H9 (cell line): ENCODE measurements around the gene TERF2IP. TPM values are rescaled to one million over a fixed set of nuclear protein-coding genes. Genes with fewer than 3 reads are reported as not detected.

ENCODE experiments used
- DNase-seq: peaks from one replicate; pipeline ENCODE4 v3.0.0-alpha.2; 2017
- H2AFZ ChIP-seq: one replicate; pipeline ENCODE4 v1.6.1; 2013; ENCODE audit warnings: mild to moderate bottlenecking, low read length, control low read depth, moderate library complexity
- H2AK5ac ChIP-seq: 2 replicates; pipeline ENCODE4 v1.6.1; 2013; ENCODE audit warnings: low read length, control low read depth, mixed read lengths; ENCODE audit not compliant: insufficient read length
- H2BK120ac ChIP-seq: one replicate; pipeline ENCODE4 v1.6.1; 2013; ENCODE audit warnings: low read depth, mild to moderate bottlenecking, low read length, control low read depth, inconsistent platforms; ENCODE audit not compliant: poor library complexity, severe bottlenecking
- H2BK12ac ChIP-seq: 2 replicates; pipeline ENCODE4 v1.6.1; 2013; ENCODE audit warnings: low read length, control low read depth, mixed read lengths, low read depth; ENCODE audit not compliant: insufficient read length
- H2BK15ac ChIP-seq: 2 replicates; pipeline ENCODE4 v1.6.1; 2013; ENCODE audit warnings: low read depth, low read length, control low read depth
- H2BK20ac ChIP-seq: one replicate; pipeline ENCODE4 v1.6.1; 2013; ENCODE audit warnings: low read depth, mild to moderate bottlenecking, low read length, control low read depth, inconsistent platforms; ENCODE audit not compliant: poor library complexity, severe bottlenecking
- H2BK5ac ChIP-seq: 2 replicates; pipeline ENCODE4 v1.6.1; 2013; ENCODE audit warnings: low read length, control low read depth, mixed read lengths; ENCODE audit not compliant: insufficient read length
- H3K14ac ChIP-seq: 2 replicates; pipeline ENCODE4 v1.6.1; 2013; ENCODE audit warnings: low read length, control low read depth; ENCODE audit not compliant: insufficient read depth
- H3K18ac ChIP-seq: 2 replicates; pipeline ENCODE4 v1.6.1; 2013; ENCODE audit warnings: low read depth, mild to moderate bottlenecking, mixed read lengths, low read length, control low read depth; ENCODE audit not compliant: insufficient read length
- H3K23ac ChIP-seq: 2 replicates; pipeline ENCODE4 v1.6.1; 2013; ENCODE audit warnings: low read length, control low read depth, mixed read lengths, low read depth; ENCODE audit not compliant: insufficient read length
- H3K23me2 ChIP-seq: 2 replicates; pipeline ENCODE4 v1.6.1; 2013; ENCODE audit warnings: low read depth, mild to moderate bottlenecking, mixed read lengths, low read length, control low read depth; ENCODE audit not compliant: insufficient read length, poor library complexity, severe bottlenecking
- H3K27ac ChIP-seq: 2 replicates; pipeline ENCODE4 v1.5.1; 2013; ENCODE audit warnings: low read length, control low read depth, mixed read lengths, low read depth; ENCODE audit not compliant: insufficient read length
- H3K27me3 ChIP-seq: 2 replicates; pipeline ENCODE4 v1.6.1; 2013; ENCODE audit warnings: low read length, control low read depth, inconsistent platforms; ENCODE audit not compliant: insufficient read depth
- H3K4ac ChIP-seq: 2 replicates; pipeline ENCODE4 v1.6.1; 2013; ENCODE audit warnings: low read depth, mild to moderate bottlenecking, control low read depth, inconsistent platforms, low read length, moderate library complexity
- H3K4me1 ChIP-seq: 2 replicates; pipeline ENCODE4 v1.6.1; 2013; ENCODE audit warnings: low read length, control low read depth, inconsistent platforms; ENCODE audit not compliant: insufficient read depth
- H3K4me2 ChIP-seq: 2 replicates; pipeline ENCODE4 v1.6.1; 2013; ENCODE audit warnings: low read length, control low read depth, mixed read lengths; ENCODE audit not compliant: insufficient read length, insufficient read depth
- H3K56ac ChIP-seq: 2 replicates; pipeline ENCODE4 v1.6.1; 2013; ENCODE audit warnings: low read depth, mild to moderate bottlenecking, mixed read lengths, low read length, control low read depth; ENCODE audit not compliant: insufficient read length
- H3K79me1 ChIP-seq: 2 replicates; pipeline ENCODE4 v1.6.1; 2013; ENCODE audit warnings: low read depth, mild to moderate bottlenecking, moderate library complexity, low read length, control low read depth, inconsistent platforms; ENCODE audit not compliant: insufficient read depth, poor library complexity, severe bottlenecking
- H3K79me2 ChIP-seq: 2 replicates; pipeline ENCODE4 v1.6.1; 2013; ENCODE audit warnings: low read length, control low read depth, inconsistent platforms; ENCODE audit not compliant: insufficient read depth
- H3K9ac ChIP-seq: 2 replicates; pipeline ENCODE4 v1.6.1; 2013; ENCODE audit warnings: low read length, control low read depth, mixed read lengths; ENCODE audit not compliant: insufficient read length; ENCODE audit errors: extremely low read depth
- H3K9me3 ChIP-seq: one replicate; pipeline ENCODE4 v1.6.1; 2013; ENCODE audit warnings: low read depth, low read length, inconsistent platforms; ENCODE audit not compliant: control insufficient read depth
- H3T11ph ChIP-seq: one replicate; pipeline ENCODE4 v1.6.1; 2013; ENCODE audit warnings: mild to moderate bottlenecking, low read length, control low read depth, inconsistent platforms
- H4K20me1 ChIP-seq: one replicate; pipeline ENCODE4 v1.6.1; 2013; ENCODE audit not compliant: control insufficient read depth, insufficient read length, insufficient read depth
- H4K5ac ChIP-seq: 2 replicates; pipeline ENCODE4 v1.6.1; 2013; ENCODE audit warnings: low read depth, mild to moderate bottlenecking, mixed read lengths, low read length, control low read depth; ENCODE audit not compliant: insufficient read length
- H4K8ac ChIP-seq: replicated peaks from 2 replicates; pipeline ENCODE4 v1.6.1; 2013; ENCODE audit warnings: low read length, control low read depth, mixed read lengths, low read depth; ENCODE audit not compliant: insufficient read length
- H4K91ac ChIP-seq: 2 replicates; pipeline ENCODE4 v1.6.1; 2013; ENCODE audit warnings: low read depth, mild to moderate bottlenecking, moderate library complexity, mixed read lengths, low read length, control low read depth; ENCODE audit not compliant: insufficient read length
- H3K27ac Mint-ChIP-seq, 3 experiments: 2 replicates in 2 of 3; 3 replicates in 1 of 3; pipeline ENCODE4 v1.8.0; 2020 to 2021; ENCODE audit warnings: mixed read lengths in 3 of 3, mild to moderate bottlenecking in 1 of 3, moderate library complexity in 1 of 3
- H3K27me3 Mint-ChIP-seq: 2 replicates; pipeline ENCODE4 v1.8.0; 2021; ENCODE audit warnings: low read depth, mild to moderate bottlenecking, moderate library complexity, mixed read lengths
- H3K36me3 Mint-ChIP-seq, 3 experiments: 2 replicates in 2 of 3; 3 replicates in 1 of 3; pipeline ENCODE4 v1.8.0; 2020 to 2021; ENCODE audit warnings: low read depth in 3 of 3, mixed read lengths in 3 of 3; ENCODE audit not compliant: insufficient read depth in 1 of 3
- H3K4me1 Mint-ChIP-seq, 2 experiments: 2 replicates each; pipeline ENCODE4 v1.8.0; 2020; ENCODE audit warnings: mixed read lengths in 2 of 2
- H3K4me3 Mint-ChIP-seq, 2 experiments: 2 replicates in 1 of 2; 3 replicates in 1 of 2; pipeline ENCODE4 v1.8.0; 2020 to 2021; ENCODE audit warnings: mild to moderate bottlenecking in 2 of 2, mixed read lengths in 2 of 2, moderate library complexity in 1 of 2
- H3K9me3 Mint-ChIP-seq, 2 experiments: 2 replicates in 1 of 2; 3 replicates in 1 of 2; pipeline ENCODE4 v1.8.0; 2020; ENCODE audit warnings: mild to moderate bottlenecking in 2 of 2, mixed read lengths in 2 of 2, moderate library complexity in 1 of 2
- CTCF ChIP-seq: fragments of 200-600 bp; sonication (generic); conservative IDR thresholded peaks from 3 replicates; pipeline ENCODE4 v1.8.0; 2021; ENCODE audit warnings: antibody characterized with exemption, mild to moderate bottlenecking
- WGBS: extraction: QIAGEN DNeasy Blood & Tissue Kit; methylation state at CpG from one replicate; pipeline ENCODE4 v1.1.7; 2013; ENCODE audit warnings: missing lambda C conversion rate, low lambda C conversion rate, mixed read lengths; ENCODE audit not compliant: insufficient read length; ENCODE audit errors: extremely low coverage; 5-methylcytosine and 5-hydroxymethylcytosine counted together
- total RNA-seq: library from RNA; stranded (reverse); gene quantifications from 2 replicates; pipeline ENCODE4 v1.2.1, GENCODE V29; 2021

The TERF2IP gene
- total RNA-seq, 1 experiment from 2014 or later: 15.6 TPM

DNA sequence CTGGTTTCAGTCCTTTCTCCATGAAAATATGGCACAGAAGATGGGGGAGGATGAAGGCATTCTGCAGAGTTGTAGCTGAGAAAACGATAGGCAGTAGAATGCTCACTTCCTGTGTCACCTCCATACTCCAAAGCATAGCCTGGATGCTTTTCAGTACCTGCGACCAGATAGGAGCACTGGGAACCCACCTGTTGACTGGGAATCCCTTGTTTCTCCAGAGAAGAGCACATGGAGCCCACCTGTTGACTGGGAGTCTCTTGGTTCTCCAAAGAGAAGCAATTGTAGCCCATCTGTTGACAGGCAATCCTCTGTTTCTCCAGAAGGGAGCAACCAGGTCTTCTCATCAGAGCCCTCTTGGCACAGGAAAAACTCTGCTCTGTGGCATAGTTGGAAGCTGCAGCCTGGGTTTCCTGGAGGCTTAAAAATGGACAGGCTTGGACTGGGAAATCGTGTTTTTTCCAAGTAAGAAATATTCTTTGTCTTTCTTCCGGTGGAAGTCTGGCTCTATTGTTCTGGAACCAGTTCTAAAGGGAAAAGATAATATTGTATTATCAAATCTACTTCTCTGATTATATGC is 13.2 kb downstream of the TERF2IP start:
- no peak overlapping the region for H3K14ac ChIP-seq
- no peak overlapping the region for H3K23ac ChIP-seq
- H2AFZ ChIP-seq: no peak overlapping the region
- no peaks in the 10 kb centered on the region for H3K9me3 ChIP-seq
- no peaks in the 10 kb centered on the region for H3K79me2 ChIP-seq
- H4K20me1 ChIP-seq: no peaks in the 10 kb centered on the region
- no peak overlapping the region for H2BK5ac ChIP-seq
- no peak overlapping the region for H3K27ac Mint-ChIP-seq
- no peak overlapping the region for H3T11ph ChIP-seq
- no peaks in the 10 kb centered on the region for H3K4me1 ChIP-seq
- no peak overlapping the region for H3K18ac ChIP-seq
- H2BK20ac ChIP-seq: no peak overlapping the region
- no peaks in the 10 kb centered on the region for H3K79me1 ChIP-seq
- no peaks in the 10 kb centered on the region for H3K27me3 ChIP-seq
- H4K91ac ChIP-seq: no peak overlapping the region
- no peak overlapping the region for H3K4me3 Mint-ChIP-seq
- H3K9me3 Mint-ChIP-seq: no peaks in the 10 kb centered on the region; a peak in 1 of 5 replicates
- H3K27ac ChIP-seq: no peak overlapping the region
- peaks cover 6 to 27% (median 24%) of the 10 kb centered on the region in 3 experiments; a peak in 6 of 7 replicates for H3K36me3 Mint-ChIP-seq
- peaks cover 0 to 2% of the 10 kb centered on the region in 2 experiments; a peak in 1 of 4 replicates for H3K4me1 Mint-ChIP-seq
- DNase-seq: no peak
- no peak for TF ChIP-seq CTCF
- no peak overlapping the region for H2BK120ac ChIP-seq
- no peak overlapping the region for H3K4ac ChIP-seq
- H4K8ac ChIP-seq: no peak overlapping the region
- WGBS: no CpG with 5 or more reads among the region's 4 CpGs
- H3K23me2 ChIP-seq: no peaks in the 10 kb centered on the region
- no peaks in the 10 kb centered on the region for H3K27me3 Mint-ChIP-seq
- no peak overlapping the region for H3K56ac ChIP-seq
- no peak overlapping the region for H3K4me2 ChIP-seq
- no peak overlapping the region for H2BK15ac ChIP-seq
- H2AK5ac ChIP-seq: no peak overlapping the region
- no peak overlapping the region for H2BK12ac ChIP-seq
- H4K5ac ChIP-seq: no peak overlapping the region
- H3K9ac ChIP-seq: no peak overlapping the region
